Tibial artery (tissue), 4 donors: ENCODE measurements around the gene PCGF5.

ENCODE experiments used
- DNase-seq, 2 donors: peaks; one replicate each; pipeline ENCODE4 v3.0.0-alpha.2; 2019
- H3K27ac ChIP-seq, 2 donors: fragments of 200-600 bp; sonication (generic) in 1 of 2; 1 replicate in 1 of 2; 2 replicates in 1 of 2; pipeline ENCODE4 v1.5.1; 2018 to 2019; ENCODE audit warnings: mild to moderate bottlenecking in 1 of 2
- H3K27me3 ChIP-seq, 2 donors: fragments of 200-600 bp; sonication (generic) in 1 of 2; one replicate each; pipeline versions ENCODE4 v1.5.1 to v1.6.0; 2016 to 2019
- H3K36me3 ChIP-seq, 3 donors: fragments of 200-600 bp; sonication (generic) in 2 of 3; one replicate each; pipeline ENCODE4 v1.5.1; 2016 to 2019; ENCODE audit warnings: mild to moderate bottlenecking in 2 of 3
- H3K4me1 ChIP-seq, 4 donors: fragments of 200-600 bp; sonication (generic) in 2 of 4; 1 replicate in 3 of 4; 2 replicates in 1 of 4; pipeline ENCODE4 v1.5.1; 2016 to 2019
- H3K4me3 ChIP-seq, 2 donors: fragments of 200-600 bp; sonication (generic) in 1 of 2; 1 replicate in 1 of 2; 2 replicates in 1 of 2; pipeline ENCODE4 v1.5.1; 2018 to 2019; ENCODE audit warnings: mild to moderate bottlenecking in 2 of 2
- H3K9me3 ChIP-seq, 3 donors: fragments of 200-600 bp; sonication (generic) in 1 of 3; one replicate each; pipeline ENCODE4 v1.5.1; 2016 to 2019
- CTCF ChIP-seq, 2 experiments: fragments of 200-600 bp in 1 of 2; fragments of 450-650 bp in 1 of 2; IDR thresholded peaks; one replicate each; pipeline ENCODE4 v1.5.1; 2017 to 2019; ENCODE audit warnings: antibody characterized with exemption in 2 of 2, mild to moderate bottlenecking in 1 of 2, moderate library complexity in 1 of 2
- intact Hi-C: fragments of 100-400 bp; cut with DNase I; formaldehyde crosslinking; loops from one replicate; pipeline ENCODE4 v1.15.0; 2023; ENCODE audit warnings: low total_unique reads

The PCGF5 gene

GRCh38 chr10:91307489-91307888 is 87.0 kb downstream of the PCGF5 start:
- intact Hi-C loops: no loop called here
- no peak for TF ChIP-seq CTCF (IDR thresholded peaks at IDR 0.05)
- H3K27me3 ChIP-seq: no peaks in the 10 kb centered on the region

GRCh38 chr10:91309711-91310110 is 89.2 kb downstream of the PCGF5 start:
- no peak overlapping the region for H3K27ac ChIP-seq

More at GRCh38 chr10:91307489-91307888, 87.0 kb downstream of the PCGF5 start:
- Histone ChIP-seq H3K4me3 (no peak overlapping the region), H3K36me3 (no peaks in the 10 kb centered on the region), H3K4me1 (no peaks in the 10 kb centered on the region), H3K27ac (no peak overlapping the region), H3K9me3 (no peaks in the 10 kb centered on the region)
- no peak for DNase-seq

GRCh38 chr10:91311601-91312381 is 91.3 kb downstream of the PCGF5 start:
- no peaks in the 10 kb centered on the region for H3K9me3 ChIP-seq
- H3K36me3 ChIP-seq: no peaks in the 10 kb centered on the region
- H3K27me3 ChIP-seq: no peaks in the 10 kb centered on the region
- no peak for TF ChIP-seq CTCF (IDR thresholded peaks at IDR 0.05)
- H3K4me3 ChIP-seq: no peak overlapping the region
- DNase-seq: no peak
- no peaks in the 10 kb centered on the region for H3K4me1 ChIP-seq
- intact Hi-C loops: no loop called here
- no peak overlapping the region for H3K27ac ChIP-seq

More at GRCh38 chr10:91309711-91310110, 89.2 kb downstream of the PCGF5 start:
- Histone ChIP-seq H3K27me3 (no peaks in the 10 kb centered on the region), H3K36me3 (no peaks in the 10 kb centered on the region), H3K4me1 (no peaks in the 10 kb centered on the region), H3K9me3 (no peaks in the 10 kb centered on the region), H3K4me3 (no peak overlapping the region)
- no peak for DNase-seq
- no peak for TF ChIP-seq CTCF (IDR thresholded peaks at IDR 0.05)
- intact Hi-C loops: no loop called here

- Histone ChIP-seq H3K9me3 (no peaks in the 10 kb centered on the region), H3K27ac (no peak overlapping the region), H3K4me1 (no peaks in the 10 kb centered on the region), H3K27me3 (no peaks in the 10 kb centered on the region), H3K36me3 (no peaks in the 10 kb centered on the region), H3K4me3 (no peak overlapping the region)
- intact Hi-C loops: no loop called here
- no peak for TF ChIP-seq CTCF (IDR thresholded peaks at IDR 0.05)
- no peak for DNase-seq
Measured at GRCh38 chr10:91312382-91312733, 91.9 kb downstream of the PCGF5 start.

- no peaks in the 10 kb centered on the region for H3K4me1 ChIP-seq
- TF ChIP-seq CTCF (IDR thresholded peaks at IDR 0.05): no peak
- no peak overlapping the region for H3K4me3 ChIP-seq
- H3K36me3 ChIP-seq: no peaks in the 10 kb centered on the region
- DNase-seq: no peak
- no peaks in the 10 kb centered on the region for H3K27me3 ChIP-seq
- no peak overlapping the region for H3K27ac ChIP-seq
- no peaks in the 10 kb centered on the region for H3K9me3 ChIP-seq
- intact Hi-C loops: no loop called here
Measured at GRCh38 chr10:91313796-91314485, 93.5 kb downstream of the PCGF5 start.
